CD4-positive, alpha-beta T cell treated with Interleukin-6 for 4 hours (primary cell): ENCODE data around the gene OPTN.
"Not testable (repeated sequence)": the region's sequence is repeated elsewhere in the genome, so short reads cannot be mapped to it uniquely, and the experiment has no call there.

Experiments
- DNase-seq: peaks from one replicate; pipeline ENCODE4 v3.0.0-alpha.2; 2020; ENCODE audit warnings: mixed read lengths

Gene OPTN

DNA sequence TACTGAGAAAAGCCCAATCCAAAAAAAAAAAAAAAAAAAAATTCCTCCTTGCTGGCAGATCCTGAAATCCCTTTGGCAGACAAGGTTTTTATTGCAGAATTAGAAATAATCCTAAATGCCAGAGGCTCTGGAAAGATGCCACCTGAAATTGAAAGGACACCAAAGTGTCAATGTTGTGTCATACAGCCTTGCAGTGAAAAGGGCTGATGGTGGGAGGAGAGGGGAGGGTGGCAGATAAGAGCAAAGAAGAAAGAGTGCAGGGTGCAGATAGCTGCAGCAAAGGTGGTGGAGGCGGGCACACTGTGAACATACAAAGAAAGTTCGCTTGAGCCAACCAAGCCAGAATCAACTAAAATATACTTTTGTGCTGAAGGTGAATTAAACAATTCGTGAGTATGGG lies 8.2 kb upstream of the OPTN start:
- no peak for DNase-seq

DNA sequence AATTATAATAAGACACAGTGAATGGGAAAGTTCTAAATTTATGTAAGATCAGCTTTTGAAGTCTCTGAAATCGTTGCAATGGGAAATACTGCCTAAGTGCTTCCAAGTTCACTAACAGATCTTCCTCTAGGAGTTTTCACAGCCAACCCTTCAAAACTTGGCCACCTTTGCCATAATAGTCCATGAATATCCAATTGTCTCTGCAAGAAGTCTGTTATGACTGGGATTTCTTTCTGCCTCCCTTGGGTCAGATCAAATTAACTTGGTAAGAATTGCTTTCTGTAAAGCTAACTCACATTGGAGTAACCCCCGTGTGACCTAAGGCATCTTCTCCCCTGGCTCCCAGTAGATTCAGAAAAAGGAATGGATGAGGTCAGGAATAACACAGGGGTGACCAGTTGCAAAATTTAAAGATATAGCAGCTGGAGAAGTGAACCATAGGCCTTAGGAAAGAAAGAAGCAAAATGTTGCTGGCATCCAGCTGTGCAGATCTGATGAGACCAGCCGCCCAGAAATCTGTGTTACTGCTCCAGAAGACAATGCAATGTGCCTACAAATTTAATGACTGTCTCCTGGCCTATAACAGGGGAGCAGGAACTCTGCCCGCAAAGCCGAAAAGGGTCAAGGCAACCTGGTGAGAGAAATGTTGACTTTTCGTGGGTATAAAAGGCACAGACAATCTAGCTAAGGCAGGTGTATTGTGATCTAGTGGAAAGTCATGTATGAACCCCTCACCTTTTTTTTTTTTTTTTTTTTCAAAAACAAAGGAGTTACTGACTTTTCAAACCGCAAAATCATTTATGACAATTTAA lies 7.5 kb upstream of the OPTN start:
- no peak for DNase-seq

DNA sequence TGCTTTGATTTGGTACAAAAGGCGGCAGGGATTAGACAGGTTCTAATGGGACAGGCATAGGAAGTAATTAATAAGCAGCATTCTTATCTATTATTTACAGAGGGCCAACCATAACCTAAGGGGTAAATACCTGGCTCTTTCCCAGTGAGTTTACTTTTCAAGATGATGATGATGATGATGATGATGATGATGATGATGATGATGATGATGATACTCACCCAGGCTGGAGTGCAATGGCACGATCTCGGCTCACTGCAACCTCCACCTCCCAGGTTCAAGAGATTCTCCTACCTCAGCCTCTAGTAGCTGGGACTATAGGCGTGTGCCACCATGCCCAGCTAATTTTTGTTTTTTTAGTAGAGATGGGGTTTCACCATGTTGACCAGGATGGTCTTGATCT lies 5.9 kb upstream of the OPTN start:
- not testable (repeated sequence) for DNase-seq

DNA sequence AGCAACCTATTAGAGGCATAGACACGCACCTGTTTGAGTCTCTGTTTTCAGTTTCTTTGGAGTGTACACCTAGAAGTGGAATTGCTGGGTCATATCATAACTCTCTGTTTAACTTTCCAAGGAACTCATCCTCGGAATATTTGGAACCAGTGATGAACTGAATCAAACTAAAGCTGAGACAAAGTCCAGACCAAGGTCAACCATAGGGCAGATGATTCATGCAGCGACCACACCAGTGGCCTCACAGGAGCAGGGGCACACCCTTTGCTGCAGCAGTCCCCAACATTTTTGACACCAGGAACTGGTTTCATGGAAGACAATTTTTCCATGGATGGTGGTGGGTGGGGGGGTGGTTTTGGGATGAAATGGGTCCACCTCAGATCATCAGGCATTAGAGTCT lies 4.9 kb upstream of the OPTN start:
- DNase-seq: no peak

DNA sequence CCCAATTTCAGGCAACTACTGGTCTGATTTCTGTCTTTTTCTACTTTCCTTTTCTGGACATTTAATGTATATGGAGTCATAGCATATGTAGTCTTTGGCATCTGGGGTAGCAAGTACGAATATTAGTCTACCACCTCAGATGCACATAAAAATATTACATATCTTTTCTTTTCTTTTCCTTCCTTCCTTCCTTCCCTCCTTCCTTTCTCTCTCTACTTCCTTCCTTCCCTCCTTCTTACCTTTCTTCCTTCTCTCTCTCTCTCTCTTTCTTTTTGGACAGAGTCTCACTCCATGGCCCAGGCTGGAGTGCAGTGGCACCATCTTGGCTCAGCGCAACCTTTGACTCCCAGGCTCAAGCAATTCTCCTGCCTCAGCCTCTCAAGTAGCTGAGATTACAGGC lies 4.0 kb upstream of the OPTN start:
- DNase-seq: no peak

DNA sequence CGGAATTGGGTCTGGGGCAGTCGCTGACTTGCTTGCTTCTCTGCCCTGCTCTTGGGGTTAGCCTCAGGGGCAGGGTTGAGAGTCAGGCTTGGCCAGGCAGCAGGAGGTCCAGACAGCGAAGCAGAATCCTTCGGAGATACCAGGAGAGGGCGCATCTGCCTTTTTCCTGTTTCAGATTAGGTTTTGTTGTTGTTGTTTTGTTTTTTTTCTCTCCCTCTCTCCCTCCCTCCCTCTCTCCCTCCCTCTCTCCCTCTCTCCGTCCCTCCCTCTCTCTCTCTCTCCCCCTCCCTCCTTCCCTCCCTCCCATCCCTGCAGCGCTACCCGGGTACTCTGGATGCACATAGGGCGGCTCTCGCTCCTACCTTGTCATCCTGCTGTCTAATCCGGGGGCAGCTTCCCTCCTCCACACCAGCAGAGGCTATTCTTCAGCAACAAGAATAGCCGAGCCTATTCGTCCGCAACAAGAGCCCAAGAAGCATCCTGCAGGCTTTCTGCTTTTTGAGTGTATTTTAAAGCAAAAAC lies 758 bp upstream of the OPTN start:
- peak; percentile 54 for DNase-seq

DNA sequence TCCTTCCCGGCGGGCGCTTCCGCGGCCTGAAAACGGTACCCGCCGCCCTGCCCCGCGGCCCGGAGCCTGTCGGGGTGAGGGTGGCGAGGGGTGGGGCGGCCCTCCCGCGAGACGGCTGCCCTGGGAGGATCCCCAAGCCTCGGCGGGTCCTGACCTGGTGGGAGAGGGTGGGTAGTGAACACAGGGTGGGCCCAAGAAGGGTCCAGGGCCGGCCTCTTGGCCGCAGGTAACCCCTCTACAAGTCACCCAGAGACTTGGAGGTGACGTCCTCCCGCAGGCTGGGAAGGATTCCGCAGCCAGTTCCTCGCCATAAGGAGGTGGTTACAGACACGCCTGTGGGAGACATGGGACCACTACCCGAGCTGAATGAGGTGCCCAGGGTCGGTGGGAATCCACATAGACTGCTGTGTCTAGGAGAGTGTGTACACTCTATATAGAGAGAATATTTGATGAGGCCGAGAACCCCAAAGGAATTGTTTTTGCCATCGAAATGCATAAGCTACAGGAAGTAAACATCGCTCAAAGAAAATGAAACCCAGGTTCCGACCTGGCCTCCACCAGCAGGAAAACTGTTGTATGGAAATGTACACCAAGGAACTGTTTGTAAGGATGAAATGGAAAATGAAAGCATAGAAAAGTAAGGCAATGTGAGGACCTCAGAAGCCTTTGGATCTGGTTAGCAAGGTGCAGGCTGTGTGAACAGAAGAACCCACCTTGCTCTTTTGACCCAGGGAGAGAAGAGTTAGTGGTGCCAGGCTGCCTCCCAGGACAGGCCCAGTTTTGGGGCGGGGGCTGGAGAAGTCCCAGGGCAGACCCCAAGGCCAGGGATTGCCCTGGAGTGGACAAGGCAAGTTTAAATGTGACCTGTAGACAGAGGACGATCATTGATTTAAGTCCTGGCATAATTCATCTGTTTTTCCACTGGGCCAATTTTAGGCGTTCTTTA lies 659 bp downstream of the OPTN start:
- DNase-seq: peak; percentile 29

DNA sequence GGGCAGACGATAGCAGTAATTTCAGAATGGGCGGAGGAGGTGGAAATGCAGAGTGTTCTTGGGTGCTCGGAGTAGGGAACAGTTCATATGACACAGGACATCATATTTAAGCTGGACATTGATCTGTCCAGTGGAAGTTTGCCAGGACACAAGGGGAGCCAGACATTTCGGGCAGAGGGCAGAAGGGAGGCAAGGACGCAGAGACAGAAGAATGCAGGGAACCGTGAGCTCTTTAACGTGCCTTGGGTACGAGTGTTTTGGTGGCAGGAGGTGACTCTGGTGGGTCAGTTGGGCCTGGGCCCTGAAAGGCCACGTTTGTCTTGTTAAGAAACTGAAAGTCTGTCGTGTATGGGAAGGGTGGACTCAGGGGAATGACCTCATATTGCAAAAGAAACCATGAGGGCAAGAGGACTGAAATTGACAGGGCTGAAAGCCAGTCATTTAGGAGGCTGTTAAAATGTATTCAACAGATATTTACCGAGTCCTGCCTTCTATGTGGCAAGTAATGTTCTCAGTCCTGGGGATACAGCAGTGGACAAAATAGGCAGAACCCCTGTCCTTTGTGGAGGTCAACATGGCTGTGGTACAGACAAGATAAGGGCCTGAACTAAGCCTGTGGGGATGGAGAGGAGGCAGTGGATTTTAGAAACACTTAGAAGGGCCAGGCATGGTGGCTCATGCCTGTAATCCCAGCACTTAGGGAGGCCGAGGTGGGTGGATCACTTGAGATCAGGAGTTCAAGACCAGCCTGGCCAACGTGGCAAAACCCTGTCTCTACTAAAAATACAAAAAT lies 2.2 kb downstream of the OPTN start:
- DNase-seq: no peak

DNA sequence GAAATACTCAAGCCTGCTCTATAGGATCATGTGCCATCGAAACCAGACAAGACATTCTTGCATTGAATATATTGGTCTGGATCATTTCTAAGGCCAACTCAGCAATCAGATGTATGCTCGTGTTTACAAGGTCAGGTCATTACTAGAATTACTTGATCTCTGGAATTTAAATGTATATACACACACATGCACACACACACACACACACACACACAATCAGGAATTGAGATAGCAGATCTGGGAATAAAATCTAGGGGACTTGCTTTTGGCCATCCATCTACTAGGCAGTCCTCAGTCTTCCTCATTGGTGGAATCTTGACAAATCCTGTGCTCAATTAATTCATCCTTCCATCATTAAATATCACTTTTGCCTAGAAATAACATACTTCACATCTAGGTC lies 3.6 kb downstream of the OPTN start:
- DNase-seq: no peak

DNA sequence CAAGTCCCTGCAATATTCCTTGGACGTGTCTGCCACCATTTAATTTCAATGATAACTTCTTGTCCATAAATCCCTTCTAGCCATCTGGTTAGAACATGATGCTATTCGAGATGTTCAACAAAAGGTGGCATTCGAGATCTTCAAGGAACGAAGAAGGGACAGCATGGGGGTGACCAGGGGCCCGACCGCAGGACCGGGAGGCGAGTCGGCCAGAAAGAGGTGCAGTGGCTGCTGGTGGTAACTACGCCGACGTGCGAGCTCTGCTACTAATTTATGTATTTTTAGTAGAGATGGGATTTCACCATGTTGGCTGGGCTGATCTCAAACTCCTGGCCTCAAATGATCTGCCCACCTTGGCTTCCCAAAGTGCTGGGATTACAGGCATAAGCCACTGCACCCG lies 4.7 kb downstream of the OPTN start:
- DNase-seq: no peak

DNA sequence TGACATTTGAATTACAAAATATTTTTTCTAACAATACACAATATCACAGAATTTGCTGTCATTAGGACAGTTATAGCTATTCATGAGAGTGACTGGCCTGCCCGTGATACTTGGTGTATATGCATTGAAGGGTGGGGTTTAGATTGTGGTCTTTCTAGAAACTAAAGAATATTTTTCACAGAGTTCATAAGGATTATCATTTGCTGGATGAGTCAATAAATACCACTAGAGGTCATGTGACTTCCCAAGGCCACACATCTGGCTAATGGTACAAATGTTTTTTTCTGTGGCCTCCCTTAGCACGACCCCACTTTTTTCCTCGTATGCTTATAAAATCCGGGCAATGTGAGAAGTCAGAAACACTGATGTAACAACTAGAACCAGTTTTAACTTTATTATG lies 5.2 kb downstream of the OPTN start:
- no peak for DNase-seq

DNA sequence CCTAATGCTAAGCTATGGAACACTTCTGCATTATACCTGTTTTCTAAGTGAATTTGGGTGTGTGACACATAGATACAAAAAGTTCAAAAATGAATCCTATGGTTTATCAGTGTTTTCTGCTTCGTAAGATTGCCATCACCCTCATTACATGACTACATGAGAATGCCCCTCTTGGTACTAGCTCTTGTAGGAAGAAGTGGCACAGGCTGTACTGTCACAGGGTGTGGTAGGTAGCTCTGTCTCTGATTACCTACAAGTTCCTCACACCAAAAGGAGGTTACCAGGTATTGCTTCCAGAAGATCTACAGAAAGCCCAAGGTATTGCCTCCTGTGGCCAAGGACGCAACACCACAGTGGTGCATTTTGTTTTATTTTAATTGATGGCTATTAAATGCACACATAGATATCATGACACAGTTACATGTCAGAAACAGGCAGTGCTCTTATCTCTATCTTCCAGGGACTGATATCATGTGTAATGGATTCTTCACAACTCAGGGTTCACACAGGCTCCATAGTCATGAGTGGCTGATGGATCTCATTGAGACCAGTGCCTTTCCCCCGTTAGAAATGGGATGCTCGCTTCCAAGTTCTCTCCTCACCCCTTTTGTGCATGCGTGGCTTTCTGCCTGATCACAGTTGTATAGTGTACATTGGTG lies 6.6 kb downstream of the OPTN start:
- DNase-seq: no peak

DNA sequence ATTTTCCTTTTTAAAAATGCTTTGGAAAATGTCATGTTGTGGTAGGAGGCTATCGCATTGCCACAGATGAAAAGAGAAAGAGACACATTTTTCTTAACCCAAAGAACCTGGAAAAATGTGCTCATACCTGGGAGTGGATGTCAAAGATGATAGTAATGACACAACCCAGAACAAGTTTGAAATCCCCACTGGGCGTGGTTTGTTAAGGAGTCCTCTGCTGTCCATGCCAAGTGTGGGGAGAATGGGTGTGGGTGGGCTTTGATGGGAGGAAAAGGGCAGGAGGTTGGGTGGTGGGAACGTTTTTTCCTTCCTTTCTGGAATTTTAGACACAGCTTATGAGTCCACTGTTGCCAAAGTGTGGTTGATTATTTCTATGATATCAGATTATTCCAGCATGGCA lies 10.9 kb downstream of the OPTN start:
- no peak for DNase-seq

DNA sequence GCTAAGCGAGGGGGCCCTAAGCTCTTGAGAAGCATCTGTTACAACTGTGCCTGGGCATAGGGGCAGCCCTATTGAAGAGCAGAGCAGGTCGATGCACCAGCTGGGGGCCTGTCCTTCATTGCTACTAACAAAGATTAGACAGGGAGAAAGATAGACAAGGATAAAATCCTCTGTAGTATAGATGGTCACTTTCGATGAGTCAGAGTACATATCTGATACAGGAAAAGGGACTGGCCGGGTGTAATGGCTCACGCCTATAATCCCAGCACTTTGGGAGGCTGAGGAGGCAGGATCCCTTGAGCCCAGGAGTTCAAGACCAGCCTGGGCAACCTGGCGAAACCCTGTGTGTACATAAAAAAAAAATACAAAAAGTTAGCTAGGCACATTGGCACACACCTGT lies 13.6 kb downstream of the OPTN start:
- no peak for DNase-seq

DNA sequence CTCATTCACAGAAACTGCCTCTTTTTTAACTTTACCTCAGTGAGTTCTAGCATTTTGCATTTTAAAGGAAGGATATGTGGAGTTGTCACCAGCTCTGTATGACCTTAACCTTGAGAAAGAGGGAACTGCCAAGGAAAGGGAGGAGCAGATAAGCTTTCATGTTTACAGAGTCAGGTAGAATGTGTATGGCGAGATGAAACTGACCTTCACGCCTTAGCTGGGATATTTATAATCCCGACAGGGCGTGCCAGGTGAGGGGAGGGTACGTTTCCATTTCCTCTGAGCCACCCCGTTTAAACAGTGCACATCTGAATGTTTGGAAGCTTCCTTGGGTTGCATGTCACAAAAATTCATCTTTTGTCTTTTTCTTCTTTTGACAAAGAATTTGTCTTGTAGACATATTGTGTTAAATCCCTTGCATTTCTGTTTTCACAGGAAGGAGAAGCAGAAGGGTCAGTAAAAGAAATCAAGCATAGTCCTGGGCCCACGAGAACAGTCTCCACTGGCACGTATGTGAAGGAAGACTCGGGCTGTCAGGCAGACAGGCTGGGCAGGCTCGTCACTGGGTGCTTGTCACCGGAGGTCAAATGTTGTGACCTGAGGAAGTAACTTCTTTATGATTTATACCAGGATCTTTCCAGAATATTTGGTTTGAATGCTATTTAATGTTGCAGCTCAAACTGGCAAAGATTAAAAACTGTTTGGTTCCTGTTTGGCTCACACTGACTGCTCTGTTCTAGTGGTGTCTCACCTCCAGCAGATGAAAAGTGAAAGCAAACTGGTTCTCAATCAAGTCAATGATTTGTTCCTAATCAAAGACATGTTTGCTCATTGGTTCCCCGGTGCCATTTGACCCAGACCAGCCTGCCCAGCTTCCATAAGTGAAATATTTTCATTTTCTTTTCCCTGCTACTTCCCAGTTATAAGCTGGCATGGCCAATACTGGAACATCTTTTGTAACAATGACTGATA lies 16.2 kb downstream of the OPTN start:
- no peak for DNase-seq

DNA sequence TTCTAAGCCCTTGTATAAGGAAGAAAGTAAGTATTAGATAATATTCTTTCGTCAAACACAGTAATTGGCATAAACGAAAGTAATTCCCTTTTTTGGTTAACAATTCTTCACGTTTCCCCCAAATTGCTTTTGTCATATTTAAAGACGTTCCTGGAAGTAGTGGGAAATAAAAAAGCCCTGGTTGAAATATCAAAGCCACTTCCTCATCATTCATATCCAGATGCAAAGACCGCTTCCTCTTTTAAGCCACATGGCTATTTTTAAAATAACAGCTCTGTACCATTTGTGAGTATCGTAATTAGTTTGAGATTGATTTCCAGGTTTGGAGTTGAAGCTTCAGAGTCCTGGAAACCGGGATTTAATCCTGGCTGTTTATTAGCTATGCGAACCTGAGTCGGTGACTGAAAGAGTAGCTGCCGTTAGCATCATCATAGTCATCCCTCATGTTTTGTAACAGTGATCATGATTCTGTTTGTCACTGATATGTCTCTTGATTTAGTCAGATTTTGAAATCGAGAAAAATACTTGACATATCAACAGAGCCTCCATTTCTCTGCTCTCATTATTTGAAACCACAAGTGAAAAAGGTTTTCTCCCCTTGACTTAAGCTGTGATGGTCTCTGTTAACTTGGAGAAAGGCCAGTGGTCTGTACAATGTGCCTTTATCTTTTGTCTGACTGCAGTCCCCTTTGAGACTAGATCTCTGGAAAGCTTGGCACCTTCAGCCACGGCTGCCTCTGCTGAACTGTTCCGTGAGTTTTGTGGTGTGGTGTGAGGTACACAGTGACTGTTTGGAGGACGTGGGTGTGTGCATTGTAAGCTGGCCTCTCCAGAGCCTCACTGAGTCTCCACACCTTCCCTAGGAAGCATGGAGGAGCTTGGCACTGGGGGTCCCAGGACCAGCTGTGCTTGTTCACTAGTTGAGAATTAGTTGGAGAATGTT lies 18.1 kb downstream of the OPTN start:
- no peak for DNase-seq

DNA sequence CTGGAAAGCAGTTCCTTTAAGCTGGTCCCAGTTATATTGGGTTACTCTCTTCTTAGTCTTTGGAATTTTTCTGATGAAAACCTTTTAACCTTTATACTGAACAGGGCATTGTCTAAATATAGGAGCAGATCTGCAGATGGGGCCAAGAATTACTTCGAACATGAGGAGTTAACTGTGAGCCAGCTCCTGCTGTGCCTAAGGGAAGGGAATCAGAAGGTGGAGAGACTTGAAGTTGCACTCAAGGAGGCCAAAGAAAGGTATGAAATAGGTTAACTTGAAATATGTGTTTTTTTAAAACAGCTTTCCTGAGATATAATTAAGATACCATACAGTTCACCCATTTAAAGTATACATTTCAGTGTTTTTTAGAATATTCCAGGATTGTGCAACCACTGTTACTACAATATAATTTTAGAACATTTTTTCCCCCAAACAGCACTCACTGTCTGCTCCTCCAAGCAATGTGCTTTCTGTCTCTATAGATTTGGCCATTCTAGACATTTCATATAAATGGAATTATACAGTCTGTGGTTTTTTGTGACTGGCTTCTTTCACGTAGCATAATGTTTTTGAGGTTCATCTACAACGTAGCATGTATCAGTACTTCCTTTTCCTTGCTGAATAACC lies 18.9 kb downstream of the OPTN start:
- no peak for DNase-seq

DNA sequence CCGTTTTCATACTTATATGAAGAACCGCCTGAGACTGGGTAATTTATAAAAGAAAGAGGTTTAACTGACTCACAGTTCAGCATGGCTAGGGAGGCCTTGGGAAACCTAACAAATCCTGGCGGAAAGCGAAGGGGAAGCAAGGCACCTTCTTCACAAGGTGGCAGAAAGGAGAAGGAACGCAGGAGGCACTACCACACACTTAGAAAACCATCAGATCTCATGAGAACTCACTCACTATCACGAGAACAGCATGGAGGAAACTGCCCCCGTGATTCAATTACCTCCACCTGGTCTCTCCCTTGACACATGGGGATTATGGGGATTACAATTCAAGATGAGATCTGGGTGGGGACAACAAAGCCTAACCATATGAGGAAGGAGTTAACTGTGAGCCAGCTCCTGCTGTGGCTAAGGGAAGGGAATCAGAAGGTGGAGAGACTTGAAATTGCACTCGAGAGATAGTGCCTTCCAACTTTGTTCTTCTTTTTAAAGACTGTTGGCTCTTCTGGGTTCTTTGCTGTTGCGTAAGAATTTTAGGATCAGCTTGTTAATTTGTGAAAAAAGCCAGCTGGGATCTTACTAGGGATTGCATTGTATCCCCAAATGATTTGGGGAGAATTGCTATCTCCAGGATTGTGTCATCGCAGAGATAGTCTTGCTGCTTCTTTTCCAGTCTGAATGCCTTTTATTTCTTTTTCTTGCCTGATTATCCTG lies 21.0 kb downstream of the OPTN start:
- no peak for DNase-seq

DNA sequence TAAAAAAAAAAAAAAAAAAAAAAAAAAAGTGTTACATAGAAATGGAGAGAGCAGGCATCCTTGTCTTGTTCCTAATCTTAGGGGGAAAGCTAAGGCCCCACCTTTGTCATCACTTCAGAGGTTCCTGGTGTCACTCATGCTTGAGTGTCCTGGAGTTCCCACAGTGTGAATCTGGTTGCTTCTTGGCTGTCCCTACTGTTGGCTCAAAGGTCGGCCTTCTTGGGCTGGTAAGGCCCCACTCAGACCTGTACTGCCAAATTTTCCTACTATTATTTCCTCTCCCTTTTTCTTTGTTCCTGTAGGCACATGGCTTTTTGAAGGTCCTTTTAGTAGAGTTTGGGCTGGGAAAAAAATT lies 21.5 kb downstream of the OPTN start:
- DNase-seq: no peak
